Activated effector memory CD4-positive, alpha-beta T cell treated with Interleukin-2 at 50 U/mL for 16 hours (primary cell): ENCODE results near the gene NEK10.
"Not testable (repeated sequence)": the region's sequence is repeated elsewhere in the genome, so short reads cannot be mapped to it uniquely, and the experiment has no call there.

Source experiments
- DNase-seq: peaks from one replicate; pipeline ENCODE4 v3.0.0-alpha.2; 2020

NEK10 gene

GRCh38 chr3:27349832-27350231 is 19.4 kb downstream of the NEK10 start:
- no peak for DNase-seq

- no peak for DNase-seq
Measured at GRCh38 chr3:27345959-27346865, 23.0 kb downstream of the NEK10 start.

GRCh38 chr3:27345493-27345892 is 23.7 kb downstream of the NEK10 start:
- no peak for DNase-seq

GRCh38 chr3:27345045-27345444 is 24.1 kb downstream of the NEK10 start:
- no peak for DNase-seq

- no peak for DNase-seq
Measured at GRCh38 chr3:27344192-27344591, 25.0 kb downstream of the NEK10 start.

- DNase-seq, result no peak
Measured at GRCh38 chr3:27342267-27342666, 26.9 kb downstream of the NEK10 start.

- no peak for DNase-seq
Measured at GRCh38 chr3:27340534-27340933, 28.6 kb downstream of the NEK10 start.

- DNase-seq, result no peak
Measured at GRCh38 chr3:27335571-27335970, 33.6 kb downstream of the NEK10 start.

GRCh38 chr3:27333843-27334242 is 35.3 kb downstream of the NEK10 start:
- DNase-seq, result no peak

GRCh38 chr3:27328982-27329762 is 40.0 kb downstream of the NEK10 start:
- DNase-seq, result not testable (repeated sequence)

- DNase-seq, result no peak
Measured at GRCh38 chr3:27326629-27327545, 42.3 kb downstream of the NEK10 start.

GRCh38 chr3:27326202-27326601 is 43.0 kb downstream of the NEK10 start:
- DNase-seq, result no peak

- no peak for DNase-seq
Measured at GRCh38 chr3:27325419-27325818, 43.8 kb downstream of the NEK10 start.

- DNase-seq, result no peak
Measured at GRCh38 chr3:27324686-27325085, 44.5 kb downstream of the NEK10 start.

- no peak for DNase-seq
Measured at GRCh38 chr3:27323087-27323570, 46.1 kb downstream of the NEK10 start.

- DNase-seq, result no peak
Measured at GRCh38 chr3:27322634-27323033, 46.5 kb downstream of the NEK10 start.

GRCh38 chr3:27319847-27320526 is 49.2 kb downstream of the NEK10 start:
- no peak for DNase-seq

GRCh38 chr3:27319304-27319703 is 49.9 kb downstream of the NEK10 start:
- no peak for DNase-seq

GRCh38 chr3:27317096-27317495 is 52.1 kb downstream of the NEK10 start:
- no peak for DNase-seq

- DNase-seq, result no peak
Measured at GRCh38 chr3:27315003-27315402, 54.2 kb downstream of the NEK10 start.

- no peak for DNase-seq
Measured at GRCh38 chr3:27312044-27312668, 57.0 kb downstream of the NEK10 start.

- DNase-seq, result no peak
Measured at GRCh38 chr3:27311400-27311799, 57.8 kb downstream of the NEK10 start.
